ENCODE results near the gene NISCH.

The NISCH gene

GRCh38 chr3:52455283-52456168, at the start of gene NISCH:
TSS of gene NISCH (plus strand) at chr3:52455604. CDS start at chr3:52455642, 38 bp downstream.
- peak within 1 kb of the TSS; percentile 92 to 95 for H3K4me3 ChIP-seq (ENCODE audit: low read length in 2 of 2)
- H3K36me3 ChIP-seq (ENCODE audit: control insufficient read depth in 2 of 2, insufficient read depth in 2 of 2, low read length in 2 of 2) = peaks cover 19 to 20% of the 10 kb centered on the region in 2 donors
- H3K27ac ChIP-seq (ENCODE audit: low read length) = peak within 1 kb of the TSS; percentile 85
- no peaks in the 10 kb centered on the region for H3K27me3 ChIP-seq (ENCODE audit: control insufficient read depth in 1 of 2, insufficient read depth in 2 of 2, low read length in 2 of 2)
- H3K9ac ChIP-seq (ENCODE audit: low read length in 2 of 2) = peak within 1 kb of the TSS; percentile 94 to 99
- H3K4me1 ChIP-seq (ENCODE audit: control insufficient read depth, insufficient read depth, low read length) = peaks cover 29% of the 10 kb centered on the region
- no peaks in the 10 kb centered on the region for H3K9me3 ChIP-seq (ENCODE audit: control insufficient read depth in 2 of 2, low read length in 2 of 2)

- Histone ChIP-seq H3K4me3 (ENCODE audit: low read length in 2 of 2) (no peak overlapping the region), H3K27me3 (ENCODE audit: control insufficient read depth in 1 of 2, insufficient read depth in 2 of 2, low read length in 2 of 2) (no peaks in the 10 kb centered on the region), H3K27ac (ENCODE audit: low read length) (no peak overlapping the region), H3K9me3 (ENCODE audit: control insufficient read depth in 2 of 2, low read length in 2 of 2) (no peaks in the 10 kb centered on the region), H3K36me3 (ENCODE audit: control insufficient read depth in 2 of 2, insufficient read depth in 2 of 2, low read length in 2 of 2) (peaks cover 44 to 55% of the 10 kb centered on the region in 2 donors), H3K9ac (ENCODE audit: low read length in 2 of 2) (no peak overlapping the region), H3K4me1 (ENCODE audit: control insufficient read depth, insufficient read depth, low read length) (peaks cover 27% of the 10 kb centered on the region)
Observed at GRCh38 chr3:52406231-52406661, 49.2 kb upstream of the NISCH start.

- Histone ChIP-seq H3K4me1 (ENCODE audit: control insufficient read depth, insufficient read depth, low read length) (peaks cover 34% of the 10 kb centered on the region), H3K9ac (ENCODE audit: low read length in 2 of 2) (no peak overlapping the region), H3K4me3 (ENCODE audit: low read length in 2 of 2) (no peak overlapping the region)
Observed at GRCh38 chr3:52406791-52407510, 48.5 kb upstream of the NISCH start.

GRCh38 chr3:52407779-52408178, 47.6 kb upstream of the NISCH start:
- Histone ChIP-seq H3K9ac (ENCODE audit: low read length in 2 of 2) (peak overlapping the region in 1 of 2 donors; percentile 21), H3K9me3 (ENCODE audit: control insufficient read depth in 2 of 2, low read length in 2 of 2) (no peaks in the 10 kb centered on the region), H3K27me3 (ENCODE audit: control insufficient read depth in 1 of 2, insufficient read depth in 2 of 2, low read length in 2 of 2) (no peaks in the 10 kb centered on the region), H3K27ac (ENCODE audit: low read length) (no peak overlapping the region), H3K4me3 (ENCODE audit: low read length in 2 of 2) (no peak overlapping the region), H3K36me3 (ENCODE audit: control insufficient read depth in 2 of 2, insufficient read depth in 2 of 2, low read length in 2 of 2) (peaks cover 33 to 40% of the 10 kb centered on the region in 2 donors), H3K4me1 (ENCODE audit: control insufficient read depth, insufficient read depth, low read length) (peaks cover 41% of the 10 kb centered on the region)

More at GRCh38 chr3:52406791-52407510, 48.5 kb upstream of the NISCH start:
- Histone ChIP-seq H3K27me3 (ENCODE audit: control insufficient read depth in 1 of 2, insufficient read depth in 2 of 2, low read length in 2 of 2) (no peaks in the 10 kb centered on the region), H3K27ac (ENCODE audit: low read length) (no peak overlapping the region), H3K9me3 (ENCODE audit: control insufficient read depth in 2 of 2, low read length in 2 of 2) (no peaks in the 10 kb centered on the region), H3K36me3 (ENCODE audit: control insufficient read depth in 2 of 2, insufficient read depth in 2 of 2, low read length in 2 of 2) (peaks cover 42 to 49% of the 10 kb centered on the region in 2 donors)

- Histone ChIP-seq H3K27me3 (ENCODE audit: control insufficient read depth in 1 of 2, insufficient read depth in 2 of 2, low read length in 2 of 2) (no peaks in the 10 kb centered on the region), H3K27ac (ENCODE audit: low read length) (no peak overlapping the region), H3K9ac (ENCODE audit: low read length in 2 of 2) (peak overlapping the region; percentile 42 to 97), H3K36me3 (ENCODE audit: control insufficient read depth in 2 of 2, insufficient read depth in 2 of 2, low read length in 2 of 2) (peaks cover 31 to 33% of the 10 kb centered on the region in 2 donors), H3K9me3 (ENCODE audit: control insufficient read depth in 2 of 2, low read length in 2 of 2) (no peaks in the 10 kb centered on the region), H3K4me3 (ENCODE audit: low read length in 2 of 2) (peak overlapping the region; percentile 94 to 95), H3K4me1 (ENCODE audit: control insufficient read depth, insufficient read depth, low read length) (peaks cover 40% of the 10 kb centered on the region)
Observed at GRCh38 chr3:52408466-52408865, 46.9 kb upstream of the NISCH start.

GRCh38 chr3:52415800-52416199, 39.6 kb upstream of the NISCH start:
- Histone ChIP-seq H3K27ac (ENCODE audit: low read length) (no peak overlapping the region), H3K4me3 (ENCODE audit: low read length in 2 of 2) (no peak overlapping the region), H3K9me3 (ENCODE audit: control insufficient read depth in 2 of 2, low read length in 2 of 2) (no peaks in the 10 kb centered on the region), H3K36me3 (ENCODE audit: control insufficient read depth in 2 of 2, insufficient read depth in 2 of 2, low read length in 2 of 2) (peaks cover 2 to 3% of the 10 kb centered on the region in 2 donors), H3K4me1 (ENCODE audit: control insufficient read depth, insufficient read depth, low read length) (peaks cover 20% of the 10 kb centered on the region), H3K9ac (ENCODE audit: low read length in 2 of 2) (no peak overlapping the region), H3K27me3 (ENCODE audit: control insufficient read depth in 1 of 2, insufficient read depth in 2 of 2, low read length in 2 of 2) (no peaks in the 10 kb centered on the region)

- Histone ChIP-seq H3K9me3 (ENCODE audit: control insufficient read depth in 2 of 2, low read length in 2 of 2) (no peaks in the 10 kb centered on the region), H3K9ac (ENCODE audit: low read length in 2 of 2) (no peak overlapping the region), H3K27me3 (ENCODE audit: control insufficient read depth in 1 of 2, insufficient read depth in 2 of 2, low read length in 2 of 2) (no peaks in the 10 kb centered on the region), H3K27ac (ENCODE audit: low read length) (no peak overlapping the region), H3K36me3 (ENCODE audit: control insufficient read depth in 2 of 2, insufficient read depth in 2 of 2, low read length in 2 of 2) (peaks cover 3 to 5% of the 10 kb centered on the region in 2 donors), H3K4me3 (ENCODE audit: low read length in 2 of 2) (no peak overlapping the region), H3K4me1 (ENCODE audit: control insufficient read depth, insufficient read depth, low read length) (no peaks in the 10 kb centered on the region)
Observed at GRCh38 chr3:52420388-52420787, 35.0 kb upstream of the NISCH start.

- no peaks in the 10 kb centered on the region for H3K27me3 ChIP-seq (ENCODE audit: control insufficient read depth in 1 of 2, insufficient read depth in 2 of 2, low read length in 2 of 2)
- no peak overlapping the region for H3K9ac ChIP-seq (ENCODE audit: low read length in 2 of 2)
- no peak overlapping the region for H3K4me3 ChIP-seq (ENCODE audit: low read length in 2 of 2)
- H3K27ac ChIP-seq (ENCODE audit: low read length) = no peak overlapping the region
- H3K4me1 ChIP-seq (ENCODE audit: control insufficient read depth, insufficient read depth, low read length) = no peaks in the 10 kb centered on the region
- peaks cover 2 to 3% of the 10 kb centered on the region in 2 donors for H3K36me3 ChIP-seq (ENCODE audit: control insufficient read depth in 2 of 2, insufficient read depth in 2 of 2, low read length in 2 of 2)
- H3K9me3 ChIP-seq (ENCODE audit: control insufficient read depth in 2 of 2, low read length in 2 of 2) = no peaks in the 10 kb centered on the region
Observed at GRCh38 chr3:52422669-52423068, 32.7 kb upstream of the NISCH start.

GRCh38 chr3:52423173-52423572, 32.2 kb upstream of the NISCH start:
- Histone ChIP-seq H3K36me3 (ENCODE audit: control insufficient read depth in 2 of 2, insufficient read depth in 2 of 2, low read length in 2 of 2) (peaks cover 2 to 3% of the 10 kb centered on the region in 2 donors), H3K4me3 (ENCODE audit: low read length in 2 of 2) (no peak overlapping the region), H3K4me1 (ENCODE audit: control insufficient read depth, insufficient read depth, low read length) (no peaks in the 10 kb centered on the region), H3K27ac (ENCODE audit: low read length) (no peak overlapping the region), H3K27me3 (ENCODE audit: control insufficient read depth in 1 of 2, insufficient read depth in 2 of 2, low read length in 2 of 2) (no peaks in the 10 kb centered on the region), H3K9ac (ENCODE audit: low read length in 2 of 2) (no peak overlapping the region), H3K9me3 (ENCODE audit: control insufficient read depth in 2 of 2, low read length in 2 of 2) (no peaks in the 10 kb centered on the region)

- H3K27me3 ChIP-seq (ENCODE audit: control insufficient read depth in 1 of 2, insufficient read depth in 2 of 2, low read length in 2 of 2) = no peaks in the 10 kb centered on the region
- no peaks in the 10 kb centered on the region for H3K36me3 ChIP-seq (ENCODE audit: control insufficient read depth in 2 of 2, insufficient read depth in 2 of 2, low read length in 2 of 2)
- peak overlapping the region; percentile 22 to 37 for H3K4me3 ChIP-seq (ENCODE audit: low read length in 2 of 2)
- peaks cover 11% of the 10 kb centered on the region for H3K4me1 ChIP-seq (ENCODE audit: control insufficient read depth, insufficient read depth, low read length)
- no peaks in the 10 kb centered on the region for H3K9me3 ChIP-seq (ENCODE audit: control insufficient read depth in 2 of 2, low read length in 2 of 2)
- H3K27ac ChIP-seq (ENCODE audit: low read length) = no peak overlapping the region
- H3K9ac ChIP-seq (ENCODE audit: low read length in 2 of 2) = peak overlapping the region; percentile 14 to 36
Observed at GRCh38 chr3:52428151-52429005, 27.0 kb upstream of the NISCH start.
